HG03520 (cell line): ENCODE data around the gene POLA2.

Source experiments
- ATAC-seq: cut with Tn5 transposase; IDR thresholded peaks from one replicate; pipeline ENCODE4 v1.9.1; 2021; ENCODE audit warnings: mild to moderate bottlenecking, moderate library complexity; ENCODE audit not compliant: unreplicated experiment

Gene POLA2

DNA sequence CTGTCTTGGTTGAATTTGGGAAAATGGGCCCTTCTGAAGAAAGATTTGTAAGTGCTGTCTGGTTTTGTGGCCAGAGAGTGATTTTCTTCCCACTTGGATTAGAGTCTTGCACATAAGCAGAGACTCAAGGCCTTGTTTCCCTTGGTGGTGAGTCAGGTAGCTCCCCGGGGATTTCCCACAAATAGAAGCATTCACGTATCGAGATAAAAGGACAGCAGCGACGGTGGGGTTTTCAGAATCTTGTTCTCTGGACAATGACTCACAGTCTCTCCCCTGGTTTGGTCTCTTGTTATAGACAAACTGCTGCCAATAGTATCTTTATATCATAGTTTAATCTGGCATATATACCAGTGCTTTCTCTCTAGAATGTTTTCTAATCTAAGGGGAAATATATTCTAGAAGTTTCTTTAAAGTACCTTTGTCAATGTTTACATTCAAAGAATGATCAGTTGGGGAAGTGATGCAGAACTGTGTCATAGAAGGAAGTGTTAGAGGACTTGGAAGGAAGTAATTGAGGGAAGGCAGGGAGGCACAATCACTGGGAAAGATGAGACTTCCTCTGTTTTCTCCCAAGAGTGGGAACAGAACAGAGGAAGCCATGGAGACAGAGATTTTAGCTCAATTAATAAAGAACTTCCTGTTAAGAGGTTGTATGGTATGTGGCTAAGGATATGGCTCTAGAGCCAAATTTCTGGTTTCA, 18.1 kb downstream of the POLA2 start:
- no peak for ATAC-seq

DNA sequence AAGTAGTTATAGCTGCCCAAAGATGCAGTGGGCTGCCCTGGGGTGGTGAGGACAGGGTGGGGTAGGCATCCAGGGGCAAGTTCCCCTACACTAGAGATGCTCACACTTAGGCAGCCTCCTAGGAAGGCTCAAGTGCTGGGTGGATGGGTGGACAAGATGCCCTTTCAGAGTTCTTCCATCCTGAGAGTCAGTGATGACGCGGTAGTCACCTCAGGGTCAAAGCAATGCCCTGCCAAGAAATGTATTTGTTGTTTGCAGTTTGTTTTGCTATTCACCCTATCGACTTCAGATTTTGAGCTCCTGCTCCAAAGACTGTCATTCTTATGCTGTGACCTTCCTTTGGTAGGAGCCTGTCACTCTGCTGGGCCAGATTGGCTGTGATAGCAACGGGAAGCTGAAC, 18.9 kb downstream of the POLA2 start:
- ATAC-seq: no peak

DNA sequence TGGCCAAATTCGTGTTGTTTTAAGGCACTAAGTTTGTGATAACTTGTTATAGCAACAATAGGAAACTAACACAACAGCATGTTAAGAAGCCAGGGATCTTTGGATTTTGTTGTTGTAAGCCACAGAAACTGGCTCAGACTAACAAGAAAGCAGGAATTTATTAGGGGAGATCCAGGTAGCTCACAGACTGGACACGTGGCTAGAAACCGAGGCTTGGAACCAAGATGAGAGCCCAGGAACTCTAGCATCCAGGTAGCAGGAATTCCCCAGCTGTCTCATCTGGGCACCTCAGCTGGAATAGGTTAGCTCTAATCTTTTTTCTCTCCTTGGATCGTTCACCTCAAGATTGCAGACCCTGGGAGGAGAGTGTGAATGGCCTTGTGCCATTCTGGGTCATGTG, 24.9 kb downstream of the POLA2 start:
- ATAC-seq: no peak

DNA sequence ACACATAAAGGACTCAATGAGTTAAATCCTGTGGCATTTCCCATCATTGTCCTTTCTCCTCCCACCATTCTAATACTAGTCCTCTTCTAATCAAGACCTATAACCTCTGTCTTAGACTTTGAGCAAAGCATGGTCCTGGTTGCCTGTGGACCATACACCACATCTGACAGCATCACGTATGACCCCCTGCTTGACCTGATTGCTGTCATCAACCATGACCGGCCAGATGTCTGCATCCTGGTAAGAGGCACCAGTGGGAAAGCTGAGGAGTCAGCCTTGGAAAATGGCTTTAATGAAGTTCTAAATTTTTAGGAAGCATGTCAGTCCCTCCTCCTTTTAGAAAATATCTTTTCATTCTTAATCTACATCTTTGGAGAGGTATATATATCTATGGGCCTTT, 25.8 kb downstream of the POLA2 start:
- no peak for ATAC-seq

DNA sequence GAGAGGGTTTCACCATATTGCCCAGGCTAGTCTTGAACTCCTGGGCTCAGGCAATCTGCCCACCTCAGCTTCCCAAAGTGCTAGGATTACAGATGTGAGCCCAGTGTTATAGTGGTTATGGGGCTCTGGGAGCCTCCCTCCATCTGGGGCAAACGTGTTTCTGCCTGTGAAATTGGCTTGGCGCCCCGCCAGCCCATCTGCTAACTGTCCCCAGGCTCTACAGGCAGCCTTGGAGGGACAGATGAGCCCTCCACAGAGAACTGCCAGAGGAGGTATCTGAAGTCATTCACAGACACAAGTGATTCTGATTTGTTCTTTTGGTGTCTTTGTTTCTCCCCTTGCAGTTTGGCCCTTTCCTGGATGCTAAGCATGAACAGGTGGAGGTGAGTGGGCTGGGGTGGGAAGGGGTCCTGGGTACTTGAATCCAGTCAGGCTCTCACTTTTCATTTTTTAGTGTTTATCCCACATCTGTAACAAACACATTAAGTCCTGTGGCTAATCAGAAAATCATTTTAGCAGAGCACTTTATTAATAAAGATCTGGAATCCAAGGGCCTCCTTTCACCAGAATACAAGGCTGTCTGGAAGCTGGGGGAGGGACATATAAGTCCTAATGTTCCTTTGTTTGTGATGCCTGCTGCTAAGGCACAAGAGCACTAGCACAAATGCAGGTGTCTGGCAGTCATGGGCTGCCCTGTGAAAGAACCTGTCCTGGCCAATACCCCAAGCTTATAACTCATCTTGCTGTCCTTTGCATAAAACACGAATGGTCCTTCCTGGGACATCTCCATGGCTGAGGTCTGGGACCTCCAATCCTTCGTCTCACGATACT, 27.2 kb downstream of the POLA2 start:
- no peak for ATAC-seq

DNA sequence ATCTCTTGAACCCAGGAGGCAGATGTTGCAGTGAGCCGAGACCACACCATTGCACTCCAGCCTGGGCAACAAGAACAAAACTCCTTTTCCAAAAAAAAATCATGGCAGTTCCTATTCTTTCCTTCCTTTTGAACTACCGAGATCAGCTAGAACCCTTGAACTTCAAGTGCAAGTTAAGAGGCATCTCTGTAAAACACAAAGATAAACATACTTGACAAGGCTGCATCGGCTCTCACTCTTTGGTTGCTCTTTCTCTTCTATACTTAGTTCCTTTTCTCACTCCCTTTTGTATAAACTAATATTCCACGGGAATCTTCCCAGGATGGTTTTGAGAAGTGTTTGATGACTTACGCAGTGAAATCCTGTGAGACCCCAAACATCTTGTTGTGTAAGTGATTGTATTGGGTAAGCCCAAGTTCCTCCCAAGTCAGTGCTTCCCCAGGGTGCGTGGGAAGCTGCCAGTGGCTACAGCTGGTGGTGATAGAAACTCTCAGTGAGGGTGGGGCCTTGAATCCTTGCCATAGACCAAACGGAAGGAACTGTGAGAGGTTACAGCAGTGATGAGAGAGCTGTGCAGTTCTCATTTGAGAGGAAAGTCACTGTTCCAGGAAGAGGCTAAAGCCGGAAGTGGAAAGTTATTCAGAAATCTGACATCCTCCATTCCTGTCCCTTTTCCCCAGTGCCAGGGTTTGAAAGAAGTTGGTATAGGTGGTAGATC, 28.8 kb downstream of the POLA2 start:
- no peak for ATAC-seq

DNA sequence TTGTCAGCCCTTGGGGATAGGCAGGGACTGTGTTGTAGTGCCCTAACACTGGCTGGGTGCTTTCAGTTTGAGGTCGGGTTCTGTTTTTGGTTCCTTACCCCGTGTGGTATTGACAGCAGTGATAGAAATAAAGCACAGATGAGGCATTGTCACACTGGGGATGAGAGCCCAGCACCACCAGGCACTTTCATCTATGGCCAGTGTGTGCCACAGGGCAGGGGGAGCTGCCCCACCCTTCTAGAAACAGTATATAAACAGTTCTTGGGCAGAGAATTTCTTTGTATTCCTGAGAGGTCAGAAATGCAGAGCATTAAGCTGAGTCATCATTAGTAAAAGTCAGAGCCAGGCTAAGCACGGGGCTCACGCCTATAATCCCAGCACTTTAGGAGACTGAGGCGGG, 29.9 kb downstream of the POLA2 start:
- ATAC-seq: no peak

DNA sequence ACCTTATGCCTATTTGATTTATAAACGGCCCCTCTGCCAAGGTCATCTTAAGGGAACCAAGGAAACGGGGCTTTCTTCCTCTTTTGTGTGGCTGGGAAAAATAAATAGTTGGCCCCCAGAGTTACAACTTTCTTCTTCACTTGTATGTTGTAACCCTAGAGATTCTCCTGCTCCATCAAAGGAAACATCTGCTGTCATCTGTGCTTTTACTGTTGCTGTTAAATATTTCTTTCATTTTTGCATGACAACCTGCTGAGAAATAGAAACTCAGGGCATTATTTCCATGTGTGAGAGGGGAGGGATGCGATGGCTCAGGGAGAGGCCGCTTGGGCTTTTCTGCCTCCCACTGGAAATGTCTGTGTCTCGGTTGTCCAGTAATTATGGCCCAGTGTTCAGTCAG, 31.1 kb downstream of the POLA2 start:
- ATAC-seq: no peak

DNA sequence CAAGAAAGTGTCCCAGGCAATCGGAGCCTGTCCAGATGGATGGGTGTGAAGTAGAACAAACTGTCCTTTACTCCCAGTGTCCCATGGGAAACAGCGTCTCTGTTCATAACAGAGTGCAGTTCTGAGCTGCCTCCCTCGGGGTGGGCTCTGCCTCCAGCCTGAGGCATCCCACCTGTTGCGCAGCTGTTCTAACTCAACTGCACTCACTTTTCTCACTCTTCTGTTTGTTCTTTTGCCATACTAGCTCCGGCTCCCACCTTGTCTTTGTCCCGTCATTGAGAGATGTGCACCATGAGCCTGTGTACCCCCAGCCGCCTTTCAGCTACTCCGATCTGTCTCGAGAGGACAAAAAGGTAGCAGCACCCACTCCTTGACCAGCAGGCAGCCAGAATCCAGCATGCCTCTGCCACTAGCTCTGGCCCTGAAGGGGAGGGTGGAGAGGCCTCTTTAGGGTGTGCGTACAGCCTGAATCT, 32.2 kb downstream of the POLA2 start:
- ATAC-seq: no peak

DNA sequence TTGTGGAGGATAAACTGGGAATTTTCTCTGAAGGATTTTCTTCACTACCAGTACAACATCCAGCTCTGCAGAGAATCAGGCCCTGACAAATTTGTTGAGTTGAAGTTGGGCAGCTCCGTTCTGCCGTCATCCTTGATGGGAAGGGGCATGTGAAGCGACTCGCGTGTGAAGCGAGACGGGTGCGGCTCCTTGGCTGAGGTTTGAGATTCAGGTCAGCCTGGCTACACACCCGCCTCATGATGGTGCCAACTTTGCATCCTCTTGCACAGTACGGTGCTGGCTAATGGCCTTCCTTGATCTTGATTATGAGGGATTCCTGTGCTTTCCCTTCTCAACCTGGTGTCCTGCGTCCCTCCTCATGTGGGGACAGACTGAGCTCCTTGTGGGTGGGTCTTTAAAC, 33.2 kb downstream of the POLA2 start:
- no peak for ATAC-seq

DNA sequence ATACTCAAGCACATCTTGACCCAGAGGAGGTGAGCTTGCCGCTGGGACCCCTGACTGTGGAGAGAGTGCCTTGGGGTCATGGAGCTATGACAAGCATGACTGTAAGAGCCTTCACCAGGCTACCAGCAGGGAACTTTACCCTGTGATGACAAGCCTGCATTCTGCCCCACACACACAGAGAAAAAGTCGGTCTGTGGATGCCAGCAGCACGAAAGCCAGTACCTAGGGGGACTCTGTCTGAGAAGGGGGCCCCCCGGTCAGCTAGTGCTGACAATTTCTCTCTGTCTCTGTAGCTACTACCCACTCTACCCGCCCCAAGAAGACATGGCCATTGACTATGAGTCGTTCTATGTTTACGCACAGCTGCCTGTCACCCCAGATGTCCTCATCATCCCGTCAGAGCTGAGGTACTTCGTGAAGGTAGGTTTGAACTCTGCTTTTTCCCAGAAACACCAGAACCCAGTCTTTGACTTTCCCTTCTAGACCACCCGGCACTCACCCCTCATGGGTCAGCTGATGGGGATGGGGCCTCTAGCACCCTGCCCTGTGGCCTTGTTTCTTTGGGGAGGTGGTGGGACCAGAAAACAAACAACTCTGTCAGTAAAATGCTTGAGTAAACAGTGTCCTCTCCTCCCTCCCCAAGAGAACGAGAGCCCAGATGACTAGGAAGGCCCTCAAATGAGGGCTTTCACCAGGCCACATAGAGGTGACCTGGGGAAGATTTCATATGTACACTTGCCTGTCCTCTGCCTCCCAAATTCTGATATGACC, 34.0 kb downstream of the POLA2 start:
- no peak for ATAC-seq

DNA sequence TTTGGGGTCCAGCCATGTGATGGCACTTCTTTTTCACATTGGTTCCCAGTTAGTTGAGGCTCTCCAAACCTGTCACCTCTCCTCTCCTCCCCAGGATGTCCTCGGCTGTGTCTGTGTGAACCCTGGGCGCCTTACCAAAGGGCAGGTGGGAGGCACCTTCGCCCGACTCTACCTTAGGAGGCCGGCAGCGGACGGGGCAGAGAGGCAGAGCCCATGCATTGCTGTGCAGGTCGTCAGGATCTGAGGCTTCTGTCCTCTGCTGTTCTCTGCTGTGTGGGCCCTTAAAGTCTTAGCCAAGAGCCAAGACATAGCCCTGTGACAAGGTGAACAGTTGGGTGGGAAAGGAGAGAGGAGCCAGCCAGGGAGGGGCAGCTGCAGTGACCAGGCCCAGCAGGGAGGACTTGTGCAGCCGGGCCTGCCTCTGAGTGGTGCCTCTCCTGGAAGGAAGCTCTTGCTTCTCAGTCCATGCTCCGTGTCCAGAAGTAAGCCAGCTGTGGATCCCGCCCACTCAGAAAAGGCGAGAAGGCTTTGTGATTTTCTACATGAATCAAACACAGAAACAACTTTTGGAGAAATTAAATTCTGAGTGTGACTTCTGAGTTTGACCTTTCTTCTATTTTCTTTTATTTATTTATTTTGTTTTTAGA, 35.4 kb downstream of the POLA2 start:
- no peak for ATAC-seq

DNA sequence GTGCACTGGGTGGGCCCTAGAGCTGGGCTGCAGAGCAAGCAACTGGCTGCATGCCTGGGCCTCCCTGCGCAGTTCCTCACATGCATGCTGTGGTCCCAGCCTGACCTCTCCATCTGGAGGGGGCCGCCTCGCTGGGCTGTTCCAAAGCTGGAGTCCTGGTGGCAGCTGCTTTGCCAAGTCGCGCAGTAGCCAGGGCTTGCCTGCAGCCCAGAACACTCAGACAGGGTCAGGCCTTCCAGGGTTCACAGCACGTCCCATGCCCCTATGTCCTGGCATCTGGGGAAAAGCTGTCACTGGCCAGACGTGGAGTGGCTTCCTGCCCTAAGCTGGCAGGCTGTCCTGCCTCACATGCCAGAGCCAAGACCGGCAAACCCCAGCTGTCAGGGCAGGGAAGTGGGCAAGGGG, 36.4 kb downstream of the POLA2 start:
- no peak for ATAC-seq

DNA sequence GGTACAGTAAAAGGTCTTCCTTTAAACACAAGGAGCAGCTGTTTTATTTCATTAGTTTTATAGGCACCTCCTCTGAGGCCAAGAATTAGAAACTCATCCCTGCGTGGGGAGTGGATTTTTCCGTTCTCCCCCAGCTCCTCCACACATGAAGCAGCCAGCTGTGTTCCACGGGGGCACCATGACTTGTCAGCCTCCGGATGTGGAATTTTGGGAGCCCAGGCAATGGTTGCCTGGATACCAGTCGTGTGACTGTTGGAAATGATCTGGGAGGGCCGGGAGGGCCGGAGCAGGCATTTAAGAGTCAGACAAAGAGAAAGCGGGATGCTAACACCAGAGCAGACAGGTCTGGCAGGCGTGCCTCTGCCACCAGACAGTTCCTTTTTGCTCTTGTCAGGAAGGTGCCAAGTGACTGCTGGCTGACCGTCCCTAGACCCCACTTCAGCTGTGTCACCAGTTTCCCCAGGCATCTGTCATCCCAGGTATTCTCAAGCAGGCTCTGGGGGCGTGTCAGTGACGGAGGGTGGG, 37.0 kb downstream of the POLA2 start:
- ATAC-seq: no peak

DNA sequence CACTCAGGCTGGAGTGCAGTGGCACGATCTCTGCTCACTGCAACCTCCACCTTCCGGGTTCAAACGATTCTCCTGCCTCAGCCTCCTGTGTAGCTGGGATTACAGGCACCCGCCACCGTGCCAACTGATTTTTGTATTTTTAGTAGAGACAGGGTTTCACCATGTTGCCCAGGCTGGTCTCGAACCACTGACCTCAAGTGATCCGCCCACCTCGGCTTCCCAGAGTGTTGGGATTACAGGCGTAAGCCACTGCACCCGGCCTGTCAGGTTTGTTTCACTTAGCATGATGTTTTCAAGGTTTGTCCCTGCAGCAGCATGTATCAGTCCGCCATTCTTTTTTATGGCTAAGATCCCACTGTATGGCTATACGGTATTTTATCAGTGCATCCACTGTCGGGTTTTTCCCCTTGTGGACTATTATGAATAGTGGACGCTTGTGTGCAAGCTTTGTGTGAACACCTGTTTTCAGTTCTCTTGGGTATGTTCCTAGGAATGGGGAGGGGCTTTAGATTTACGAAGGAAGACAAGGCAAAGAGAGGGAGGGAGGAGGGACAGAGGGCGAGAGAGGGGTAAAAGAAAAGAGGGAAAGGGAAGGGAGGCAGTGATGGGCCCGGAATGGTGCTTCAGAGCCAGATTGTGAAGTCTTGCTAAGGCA, 39.0 kb downstream of the POLA2 start:
- ATAC-seq: no peak

DNA sequence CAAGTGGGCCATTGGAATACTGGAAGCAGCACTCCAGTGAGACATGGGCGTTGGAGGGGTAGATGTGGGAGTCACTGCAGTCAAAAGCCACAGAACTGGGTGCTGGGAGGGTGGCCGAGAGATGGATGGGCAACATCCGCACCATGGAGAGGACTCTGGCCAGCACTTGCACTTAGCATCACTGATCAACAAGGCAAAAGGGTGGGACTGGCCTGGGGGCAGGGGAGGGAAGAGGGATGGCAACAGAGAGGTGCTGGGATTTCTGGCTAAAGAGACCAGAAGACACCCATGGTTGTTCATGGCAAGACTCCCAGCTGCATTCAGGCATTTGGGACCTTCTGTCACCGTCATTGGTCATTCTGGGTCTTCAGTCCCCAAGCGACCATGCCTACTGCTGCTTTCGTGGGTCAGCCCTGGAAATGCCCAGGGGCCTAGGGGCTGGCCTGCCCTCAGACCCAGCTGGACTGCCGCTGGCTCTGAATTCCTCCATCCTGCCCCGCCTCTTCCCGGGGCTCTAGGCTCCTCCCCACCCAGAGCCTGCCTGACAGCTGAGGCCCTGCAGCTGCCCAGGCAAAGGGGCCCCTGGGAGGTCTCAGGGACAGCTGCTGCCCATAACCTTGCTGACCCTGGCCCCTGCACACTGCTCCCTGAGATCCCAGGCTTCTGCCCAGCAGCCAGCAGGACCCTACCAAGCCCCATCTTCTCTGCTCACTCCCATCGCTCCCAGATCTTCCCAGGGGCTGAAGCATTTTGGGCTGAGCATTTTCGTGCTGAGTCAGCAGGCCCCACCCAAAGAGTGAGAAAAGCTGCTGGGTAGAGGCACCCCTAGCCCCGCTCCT, 39.9 kb downstream of the POLA2 start:
- ATAC-seq: no peak

DNA sequence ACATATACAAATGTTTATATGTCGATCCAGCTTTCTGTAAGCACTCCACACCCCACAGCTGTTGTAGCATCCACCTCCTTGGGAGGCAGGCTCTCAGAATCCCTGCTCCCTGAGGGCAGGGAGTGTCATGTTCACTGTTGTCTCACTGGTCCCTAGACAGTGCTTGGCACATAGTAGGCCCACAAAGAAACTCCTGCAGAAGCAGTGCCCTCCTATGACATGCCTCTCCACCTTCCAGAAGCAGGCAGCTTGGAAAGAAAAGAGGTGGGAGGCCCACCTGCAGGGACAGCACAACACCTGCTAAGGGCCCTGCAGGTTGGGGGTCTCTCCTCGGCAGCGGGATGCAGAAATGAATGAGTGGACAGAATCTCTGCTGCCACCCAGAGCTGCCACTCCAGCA, 41.8 kb downstream of the POLA2 start:
- no peak for ATAC-seq

DNA sequence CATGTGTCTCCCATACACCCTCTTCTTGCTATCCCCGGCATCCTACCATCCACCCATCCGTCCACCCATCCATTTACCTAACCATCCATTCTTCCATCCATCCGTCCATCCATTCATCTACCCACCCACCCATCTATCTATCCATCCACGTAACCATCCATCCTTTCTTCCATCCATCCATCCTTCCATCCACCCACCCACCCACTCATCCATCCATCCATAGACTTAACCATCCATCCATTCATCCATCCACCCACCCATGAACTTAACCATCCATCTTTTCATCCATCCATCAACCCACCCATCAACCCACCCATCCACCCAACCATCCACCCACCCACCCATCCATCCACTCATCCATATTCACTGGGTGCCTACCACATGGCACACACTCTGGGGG, 42.3 kb downstream of the POLA2 start:
- no peak for ATAC-seq

DNA sequence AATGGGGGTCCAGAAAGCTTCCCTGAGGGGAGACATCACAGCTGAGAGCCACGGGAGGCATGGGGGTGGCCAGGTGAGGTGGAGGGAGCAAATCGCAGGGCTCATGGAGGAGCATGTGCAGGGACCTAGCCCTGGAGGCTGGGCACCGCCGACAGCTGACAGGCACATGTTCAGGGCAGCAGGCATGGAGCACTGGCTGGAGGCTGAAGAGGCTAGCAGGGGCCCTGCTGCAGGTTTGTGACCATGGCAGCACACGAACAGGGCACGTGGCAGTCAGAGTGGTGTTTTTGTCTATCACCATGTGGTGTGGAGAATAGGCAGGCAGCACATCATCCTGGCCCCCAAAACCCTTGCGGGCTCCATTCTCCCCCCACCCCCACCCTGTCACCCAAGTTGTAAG, 42.9 kb downstream of the POLA2 start:
- no peak for ATAC-seq
